PC-9 (cell line): ENCODE measurements around the gene BEST2. TPM values are rescaled to one million over a fixed set of nuclear protein-coding genes. Genes with fewer than 3 reads are reported as not detected.

Source experiments
- BruUV-seq: library from RNA; stranded (reverse); fragments of 400-500 nt; replicated peaks from 2 replicates; lab custom pipeline; 2021; lab: Mats Ljungman, UMichigan
- CTCF ChIA-PET: fragments of 300-600 bp; sonication (Branson Sonifier 250); formaldehyde crosslinking; loops from one replicate; lab custom pipeline; 2022; ENCODE audit warnings: antibody characterized with exemption; lab: Charles Lee
- POLR2A ChIA-PET: fragments of 300-600 bp; sonication (Branson Sonifier 250); formaldehyde crosslinking; loops from one replicate; lab custom pipeline; 2022; ENCODE audit warnings: antibody characterized with exemption; ENCODE audit not compliant: unreplicated experiment; lab: Charles Lee
- DNase-seq, 2 experiments: peaks; one replicate each; pipeline versions ENCODE4 v3.0.0 to v3.0.0-alpha.2; 2015 to 2022; ENCODE audit warnings: mixed read lengths in 1 of 2
- H2AFZ ChIP-seq: fragments of 200-600 bp; sonication (generic); 2 replicates; pipeline ENCODE4 v1.8.1; 2017; ENCODE audit warnings: antibody characterized with exemption
- H3F3A ChIP-seq: fragments of 200-600 bp; sonication (generic); 2 replicates; pipeline ENCODE4 v1.8.1; 2017; ENCODE audit warnings: antibody characterized with exemption, mild to moderate bottlenecking, low read depth; ENCODE audit not compliant: insufficient read depth
- H3K27ac ChIP-seq: fragments of 200-600 bp; sonication (generic); 2 replicates; pipeline ENCODE4 v1.6.1; 2016; ENCODE audit warnings: mixed run types
- H3K27me3 ChIP-seq: fragments of 200-600 bp; sonication (generic); 2 replicates; pipeline ENCODE4 v1.6.1; 2016; ENCODE audit warnings: low read depth, mixed run types; ENCODE audit not compliant: insufficient read depth
- H3K36me3 ChIP-seq: fragments of 200-600 bp; sonication (generic); 2 replicates; pipeline ENCODE4 v1.6.1; 2016; ENCODE audit warnings: low read depth, mixed run types
- H3K4me1 ChIP-seq: fragments of 200-600 bp; sonication (generic); replicated peaks from 2 replicates; pipeline ENCODE4 v1.6.1; 2016; ENCODE audit warnings: mixed run types; ENCODE audit not compliant: insufficient read depth
- H3K4me2 ChIP-seq: fragments of 200-600 bp; sonication (generic); 2 replicates; pipeline ENCODE4 v1.6.1; 2017; ENCODE audit warnings: mixed run types
- H3K4me3 ChIP-seq: fragments of 200-600 bp; sonication (generic); 2 replicates; pipeline ENCODE4 v1.6.1; 2016; ENCODE audit warnings: mixed run types
- H3K79me2 ChIP-seq: fragments of 200-600 bp; sonication (generic); 2 replicates; pipeline ENCODE4 v1.6.1; 2017; ENCODE audit warnings: low read depth, mixed run types
- H3K9me2 ChIP-seq: fragments of 200-600 bp; sonication (generic); 2 replicates; pipeline ENCODE4 v1.8.1; 2017; ENCODE audit warnings: mild to moderate bottlenecking; ENCODE audit not compliant: insufficient read depth
- H3K9me3 ChIP-seq: fragments of 200-600 bp; sonication (generic); 2 replicates; pipeline ENCODE4 v1.8.1; 2016; ENCODE audit warnings: low read depth; ENCODE audit not compliant: insufficient read depth
- H4K20me1 ChIP-seq: fragments of 200-600 bp; sonication (generic); 2 replicates; pipeline ENCODE4 v1.8.1; 2017; ENCODE audit not compliant: insufficient read depth
- CTCF ChIP-seq: fragments of 200-600 bp; sonication (generic); conservative IDR thresholded peaks from 2 replicates; pipeline ENCODE4 v1.6.1; 2017; ENCODE audit warnings: mixed run types, antibody characterized with exemption, mild to moderate bottlenecking, moderate library complexity
- EZH2 ChIP-seq: fragments of 200-600 bp; sonication (generic); IDR thresholded peaks from 2 replicates; pipeline ENCODE4 v1.8.0; 2017; ENCODE audit warnings: antibody characterized with exemption, low read depth
- intact Hi-C: fragments of 100-400 bp; cut with micrococcal nuclease; formaldehyde crosslinking; loops from one replicate; pipeline ENCODE4 v1.10.0; 2022; ENCODE audit not compliant: unreplicated experiment
- microRNA-seq: library from miRNA; unstranded; fragments of <30 nt; microRNA quantifications from one replicate; pipeline ENCODE4 v1.2.0, GENCODE V29; 2021; ENCODE audit warnings: borderline number of aligned reads, borderline replicate concordance
- total RNA-seq: library from RNA; stranded (reverse); gene quantifications from 2 replicates; pipeline ENCODE4 v1.2.3, GENCODE V29; 2021

BEST2 gene
- total RNA-seq, 1 experiment from 2014 or later = not detected

- Histone ChIP-seq H3K4me1 (peaks cover 21% of the 10 kb centered on the region; the same call in 1 of the 2 replicates), H2AFZ (peak within 1 kb of the TSS; percentile 100), H4K20me1 (no peaks in the 10 kb centered on the region), H3K36me3 (peaks cover 4% of the 10 kb centered on the region; the same call in 1 of the 2 replicates), H3K4me3 (peak within 1 kb of the TSS; percentile 91), H3K27ac (no peak within 1 kb of the TSS), H3F3A (peaks cover 16% of the 10 kb centered on the region), H3K79me2 (peaks cover 10% of the 10 kb centered on the region; the same call in 1 of the 2 replicates), H3K9me3 (no peaks in the 10 kb centered on the region), H3K9me2 (no peaks in the 10 kb centered on the region), H3K4me2 (peak within 1 kb of the TSS; percentile 96), H3K27me3 (no peaks in the 10 kb centered on the region)
- intact Hi-C loops = no loop called here
- POLR2A ChIA-PET = interaction anchor here (0.5 to 0.8 kb wide), 3 partner anchors 17 to 365 kb away, joined by 4 to 10 read pairs (median 5); no protein-coding TSS in a partner anchor
- peak; percentile 81 to 85 for DNase-seq
- BruUV-seq = no TSS peak
- TF ChIP-seq CTCF = no peak
- TF ChIP-seq EZH2 = no peak
- CTCF ChIA-PET = interaction anchor here (0.6 kb wide), 3 partner anchors 24 to 68 kb away, joined by 3 to 4 read pairs (median 4); no protein-coding TSS in a partner anchor
Measured at GRCh38 chr19:12806242-12807081, 54.9 kb downstream of the BEST2 start, which contains the start of gene RNASEH2A. Gene RNASEH2A (plus strand): TSS chr19:12806584. CDS start chr19:12806674, 90 bp downstream.

Small RNAs within 50 kb of the gene (microRNA-seq; reads per million reads assigned to microRNA genes)
- gene MIR5684 = not detected

Other genes with a start within 250 kb of the BEST2 start
- gene ZNF564, start 200.3 kb upstream of the BEST2 start, total RNA-seq = 8.3 and 14.8 TPM in 2 replicates
- 7.5 and 8.9 TPM in 2 replicates for gene ZNF490, start 141.0 kb upstream of the BEST2 start, total RNA-seq
- 22.4 and 27.7 TPM in 2 replicates for gene ZNF791, start 140.9 kb upstream of the BEST2 start, total RNA-seq
- 41.5 and 48.2 TPM in 2 replicates for gene MAN2B1, start 85.0 kb upstream of the BEST2 start, total RNA-seq
- 12.9 and 21.2 TPM in 2 replicates for gene WDR83, start 85.0 kb upstream of the BEST2 start, total RNA-seq
- gene DHPS, start 69.9 kb upstream of the BEST2 start, total RNA-seq = 106 and 121 TPM in 2 replicates
- not detected in 2 replicates for gene GNG14, start 63.8 kb upstream of the BEST2 start, total RNA-seq
- 21.0 and 21.9 TPM in 2 replicates for gene FBXW9, start 55.2 kb upstream of the BEST2 start, total RNA-seq
- 67.4 and 77.5 TPM in 2 replicates for gene TNPO2, start 27.9 kb upstream of the BEST2 start, total RNA-seq
- 173 and 194 TPM in 2 replicates for gene TRIR, start 17.1 kb upstream of the BEST2 start, total RNA-seq
- gene GET3, start 14.3 kb upstream of the BEST2 start, total RNA-seq = 72.8 and 81.9 TPM in 2 replicates
- 109 and 127 TPM in 2 replicates for gene HOOK2, start 23.8 kb downstream of the BEST2 start, total RNA-seq
- gene JUNB, start 39.7 kb downstream of the BEST2 start, total RNA-seq = 70.7 and 87.0 TPM in 2 replicates
- gene PRDX2, start 50.0 kb downstream of the BEST2 start, total RNA-seq = 268 and 271 TPM in 2 replicates
- gene THSD8, start 50.3 kb downstream of the BEST2 start, total RNA-seq = 28.8 and 30.0 TPM in 2 replicates
- gene RNASEH2A, start 54.8 kb downstream of the BEST2 start, total RNA-seq = 38.6 and 60.4 TPM in 2 replicates
- 0.78 and 1.0 TPM in 2 replicates for gene RTBDN, start 82.8 kb downstream of the BEST2 start, total RNA-seq
- gene MAST1, start 86.7 kb downstream of the BEST2 start, total RNA-seq = 11.4 and 11.9 TPM in 2 replicates
- gene DNASE2, start 129.7 kb downstream of the BEST2 start, total RNA-seq = 68.4 and 81.0 TPM in 2 replicates
- gene KLF1, start 135.4 kb downstream of the BEST2 start, total RNA-seq = 0.22 and 0.25 TPM in 2 replicates
- gene GCDH, start 139.4 kb downstream of the BEST2 start, total RNA-seq = 23.2 and 27.8 TPM in 2 replicates
- gene SYCE2, start 167.5 kb downstream of the BEST2 start, total RNA-seq = 2.1 and 2.6 TPM in 2 replicates
- 53.7 and 76.5 TPM in 2 replicates for gene FARSA, start 181.9 kb downstream of the BEST2 start, total RNA-seq
- 606 and 727 TPM in 2 replicates for gene CALR, start 186.8 kb downstream of the BEST2 start, total RNA-seq
- 186 and 187 TPM in 2 replicates for gene RAD23A, start 194.1 kb downstream of the BEST2 start, total RNA-seq
- gene GADD45GIP1, start 205.4 kb downstream of the BEST2 start, total RNA-seq = 29.1 and 32.5 TPM in 2 replicates
- 0.20 and 0.28 TPM in 2 replicates for gene DAND5, start 217.8 kb downstream of the BEST2 start, total RNA-seq
- 19.7 and 24.2 TPM in 2 replicates for gene NFIX, start 243.7 kb downstream of the BEST2 start, total RNA-seq